ENCODE results near the gene SERPINB13. TPM values are rescaled to one million over a fixed set of nuclear protein-coding genes. Genes with fewer than 3 reads are reported as not detected.

Gene SERPINB13
- total and polyA plus RNA-seq, 7 donors: 0.01 to 1.8 TPM; not detected in 5

GRCh38 chr18:63559567-63560491 lies 27.3 kb upstream of the SERPINB13 start:
- TF ChIP-seq EP300 (IDR thresholded peaks at IDR 0.05) (no peak), CTCF (IDR thresholded peaks at IDR 0.05) (no peak), POLR2A (IDR thresholded peaks at IDR 0.05) (no peak), POLR2AphosphoS5 (IDR thresholded peaks at IDR 0.05) (no peak)
- Histone ChIP-seq H3K9me3 (no peaks in the 10 kb centered on the region), H3K27ac (no peak overlapping the region), H3K4me3 (no peak overlapping the region), H3K36me3 (no peaks in the 10 kb centered on the region), H3K4me1 (peaks cover 0 to 19% (median 7%) of the 10 kb centered on the region in 4 donors), H3K27me3 (no peaks in the 10 kb centered on the region)
- intact Hi-C loops (cut with DNase I): no loop called here
- WGBS, 2 donors: 86 to 90% methylated on average over 9 of the region's 9 CpGs
- DNase-seq: no peak

GRCh38 chr18:63562284-63562683 lies 24.9 kb upstream of the SERPINB13 start:
- no peaks in the 10 kb centered on the region for H3K9me3 ChIP-seq
- 89 to 90% methylated on average over 4 of the region's 4 CpGs for WGBS, 2 donors
- no peak overlapping the region for H3K4me3 ChIP-seq
- H3K4me1 ChIP-seq: peaks cover 0 to 25% (median 11%) of the 10 kb centered on the region in 4 donors
- no peak for TF ChIP-seq POLR2A (IDR thresholded peaks at IDR 0.05)
- TF ChIP-seq CTCF (IDR thresholded peaks at IDR 0.05): no peak
- TF ChIP-seq EP300 (IDR thresholded peaks at IDR 0.05): no peak
- no peak for TF ChIP-seq POLR2AphosphoS5 (IDR thresholded peaks at IDR 0.05)
- H3K27me3 ChIP-seq: no peaks in the 10 kb centered on the region
- DNase-seq: no peak
- intact Hi-C loops (cut with DNase I): no loop called here
- no peaks in the 10 kb centered on the region for H3K36me3 ChIP-seq
- H3K27ac ChIP-seq: no peak overlapping the region

- no peak for DNase-seq
- H3K36me3 ChIP-seq: no peaks in the 10 kb centered on the region
- H3K9me3 ChIP-seq: no peaks in the 10 kb centered on the region
- H3K27ac ChIP-seq: peak overlapping the region in 2 of 4 donors; percentile 12 to 48
- no peaks in the 10 kb centered on the region for H3K27me3 ChIP-seq
- H3K4me3 ChIP-seq: no peak overlapping the region
- no peak for TF ChIP-seq POLR2A (IDR thresholded peaks at IDR 0.05)
- no peak for TF ChIP-seq EP300 (IDR thresholded peaks at IDR 0.05)
- TF ChIP-seq CTCF (IDR thresholded peaks at IDR 0.05): no peak
- TF ChIP-seq POLR2AphosphoS5 (IDR thresholded peaks at IDR 0.05): peak in 3 of 4 donors; percentile 52 to 53 (median 52)
- intact Hi-C loops (cut with DNase I): no loop called here
- peaks cover 0 to 31% (median 13%) of the 10 kb centered on the region in 4 donors for H3K4me1 ChIP-seq
- WGBS, 2 donors: 84 to 87% methylated on average over 4 of the region's 4 CpGs
Measured at GRCh38 chr18:63564021-63564420, 23.1 kb upstream of the SERPINB13 start.

- peak overlapping the region in 2 of 4 donors; percentile 12 to 48 for H3K27ac ChIP-seq
- TF ChIP-seq EP300 (IDR thresholded peaks at IDR 0.05): no peak
- no peak for TF ChIP-seq POLR2A (IDR thresholded peaks at IDR 0.05)
- TF ChIP-seq CTCF (IDR thresholded peaks at IDR 0.05): no peak
- TF ChIP-seq POLR2AphosphoS5 (IDR thresholded peaks at IDR 0.05): no peak
- intact Hi-C loops (cut with DNase I): no loop called here
- no peak for DNase-seq
- WGBS, 2 donors: 74 to 85% methylated on average over 1 of the region's 1 CpG
- no peaks in the 10 kb centered on the region for H3K9me3 ChIP-seq
- no peak overlapping the region for H3K4me3 ChIP-seq
- H3K27me3 ChIP-seq: no peaks in the 10 kb centered on the region
- peaks cover 0 to 31% (median 13%) of the 10 kb centered on the region in 4 donors for H3K4me1 ChIP-seq
- H3K36me3 ChIP-seq: no peaks in the 10 kb centered on the region
Measured at GRCh38 chr18:63564561-63564960, 22.6 kb upstream of the SERPINB13 start.

Data from sigmoid colon (tissue), 7 donors.